Smooth muscle cell (in vitro differentiated cells): ENCODE measurements around the gene RNF222. TPM values are rescaled to one million over a fixed set of nuclear protein-coding genes. Genes with fewer than 3 reads are reported as not detected.
"Not testable (repeated sequence)": the region's sequence is repeated elsewhere in the genome, so short reads cannot be mapped to it uniquely, and the experiment has no call there.

ENCODE experiments used
- DNase-seq: peaks from one replicate; lab custom pipeline; 2025; ENCODE audit not compliant: unreplicated experiment; lab: John Stamatoyannopoulos, UW
- H2AFZ ChIP-seq: fragments of 200-600 bp; sonication (generic); 2 replicates; pipeline ENCODE4 v1.6.0; 2016; ENCODE audit warnings: antibody characterized with exemption, low read depth, mild to moderate bottlenecking
- H3F3A ChIP-seq: fragments of 200-600 bp; sonication (generic); 2 replicates; pipeline ENCODE4 v1.6.0; 2017; ENCODE audit warnings: antibody characterized with exemption, low read depth
- H3K27ac ChIP-seq: fragments of 200-600 bp; sonication (generic); 2 replicates; pipeline ENCODE4 v1.5.1; 2016; ENCODE audit warnings: low read depth, mild to moderate bottlenecking
- H3K27me3 ChIP-seq: fragments of 200-600 bp; sonication (generic); 2 replicates; pipeline ENCODE4 v1.6.1; 2016; ENCODE audit warnings: low read depth, mild to moderate bottlenecking
- H3K36me3 ChIP-seq: fragments of 200-600 bp; sonication (generic); 2 replicates; pipeline ENCODE4 v1.5.1; 2016; ENCODE audit warnings: low read depth
- H3K4me1 ChIP-seq: fragments of 200-600 bp; sonication (generic); 2 replicates; pipeline ENCODE4 v1.5.1; 2016; ENCODE audit warnings: low read depth
- H3K4me2 ChIP-seq: fragments of 200-600 bp; sonication (generic); 2 replicates; pipeline ENCODE4 v1.6.0; 2016; ENCODE audit warnings: mild to moderate bottlenecking
- H3K4me3 ChIP-seq: fragments of 200-600 bp; sonication (generic); 2 replicates; pipeline ENCODE4 v1.5.1; 2016; ENCODE audit warnings: mild to moderate bottlenecking
- H3K79me2 ChIP-seq: fragments of 200-600 bp; sonication (generic); 2 replicates; pipeline ENCODE4 v1.6.0; 2016; ENCODE audit warnings: low read depth, mild to moderate bottlenecking
- H3K9ac ChIP-seq: fragments of 200-600 bp; sonication (generic); 2 replicates; pipeline ENCODE4 v1.6.0; 2016; ENCODE audit warnings: low read depth
- H3K9me3 ChIP-seq: fragments of 200-600 bp; sonication (generic); replicated peaks from 2 replicates; pipeline ENCODE4 v1.5.1; 2016; ENCODE audit warnings: low read depth
- H4K20me1 ChIP-seq: fragments of 200-600 bp; sonication (generic); 2 replicates; pipeline ENCODE4 v1.6.0; 2016; ENCODE audit warnings: low read depth
- CTCF ChIP-seq: fragments of 200-600 bp; sonication (generic); IDR thresholded peaks from 2 replicates; pipeline ENCODE4 v1.5.1; 2017; ENCODE audit warnings: borderline replicate concordance, mild to moderate bottlenecking, antibody characterized with exemption; ENCODE audit not compliant: insufficient read depth, poor library complexity, severe bottlenecking
- WGBS: methylation state at CpG from one replicate; pipeline ENCODE4 v1.1.7; 2016; ENCODE audit warnings: low lambda C conversion rate; 5-methylcytosine and 5-hydroxymethylcytosine counted together
- polyA plus RNA-seq: library from polyadenylated mRNA; unstranded; fragments of >200 nt; fragmentation: Nextera tagmentation; extraction: Ambion mirVana; gene quantifications from 2 replicates; pipeline ENCODE4 v1.2.1, GENCODE V29; 2016
- total RNA-seq: library from RNA; depleted of rRNA; stranded (reverse); fragments of >200 nt; gene quantifications from 2 replicates; pipeline ENCODE4 v1.2.3, GENCODE V29; 2014

The RNF222 gene
- total and polyA plus RNA-seq, 2 experiments from 2014 or later: 0.49 to 0.54 TPM

GRCh38 chr17:8402921-8403536, 5.4 kb upstream of the RNF222 start:
- 91% methylated on average over 11 of the region's 11 CpGs for WGBS
- H3K9ac ChIP-seq: no peak overlapping the region
- no peak for DNase-seq
- H3K4me2 ChIP-seq: no peak overlapping the region
- no peaks in the 10 kb centered on the region for H3K79me2 ChIP-seq
- no peaks in the 10 kb centered on the region for H3K36me3 ChIP-seq
- H2AFZ ChIP-seq: no peak overlapping the region
- no peak overlapping the region for H3K27ac ChIP-seq
- no peak overlapping the region for H3K4me3 ChIP-seq
- H3K4me1 ChIP-seq: no peaks in the 10 kb centered on the region
- H4K20me1 ChIP-seq: no peaks in the 10 kb centered on the region
- H3K27me3 ChIP-seq: no peaks in the 10 kb centered on the region
- TF ChIP-seq CTCF: no peak
- H3F3A ChIP-seq: no peaks in the 10 kb centered on the region
- no peaks in the 10 kb centered on the region for H3K9me3 ChIP-seq

GRCh38 chr17:8401107-8401506, 3.5 kb upstream of the RNF222 start:
- WGBS: 84% methylated on average over 2 of the region's 2 CpGs
- Histone ChIP-seq H3K36me3 (no peaks in the 10 kb centered on the region), H3K9ac (no peak overlapping the region), H2AFZ (no peak overlapping the region), H4K20me1 (no peaks in the 10 kb centered on the region), H3K27me3 (peaks cover under 1% of the 10 kb centered on the region), H3K9me3 (no peaks in the 10 kb centered on the region), H3K4me1 (no peaks in the 10 kb centered on the region), H3K4me2 (no peak overlapping the region), H3K79me2 (no peaks in the 10 kb centered on the region), H3K27ac (no peak overlapping the region), H3K4me3 (no peak overlapping the region), H3F3A (no peaks in the 10 kb centered on the region)
- TF ChIP-seq CTCF: no peak
- DNase-seq: no peak

GRCh38 chr17:8398980-8399379, 1.4 kb upstream of the RNF222 start:
- Histone ChIP-seq H3K9me3 (no peaks in the 10 kb centered on the region), H3K9ac (no peak overlapping the region), H3K27me3 (peaks cover 8% of the 10 kb centered on the region), H4K20me1 (no peaks in the 10 kb centered on the region), H3K36me3 (no peaks in the 10 kb centered on the region), H3K27ac (no peak overlapping the region), H3K79me2 (no peaks in the 10 kb centered on the region), H2AFZ (no peak overlapping the region), H3F3A (no peaks in the 10 kb centered on the region), H3K4me2 (no peak overlapping the region), H3K4me3 (no peak overlapping the region), H3K4me1 (no peaks in the 10 kb centered on the region)
- DNase-seq: no peak
- 76% methylated on average over 6 of the region's 6 CpGs for WGBS
- no peak for TF ChIP-seq CTCF

- H3F3A ChIP-seq, H3K36me3 ChIP-seq, H3K9me3 ChIP-seq, H3K79me2 ChIP-seq, H3K27ac ChIP-seq, H3K27me3 ChIP-seq, H4K20me1 ChIP-seq, H3K4me3 ChIP-seq, H3K4me1 ChIP-seq, H3K9ac ChIP-seq, H3K4me2 ChIP-seq, H2AFZ ChIP-seq, DNase-seq: not testable (repeated sequence)
- WGBS: 83% methylated on average over 9 of the region's 9 CpGs
Observed at GRCh38 chr17:8394497-8394896, 3.1 kb downstream of the RNF222 start.
